Activated naive CD4-positive, alpha-beta T cell (primary cell): ENCODE data around the gene PNMA6E.
"Not testable (repeated sequence)": the region's sequence is repeated elsewhere in the genome, so short reads cannot be mapped to it uniquely, and the experiment has no call there.

ENCODE experiments used
- DNase-seq, 4 experiments: peaks; one replicate each; lab custom pipeline; 2025; lab: John Stamatoyannopoulos, UW

The PNMA6E gene

GRCh38 chrX:153408871-153409351 lies 7.8 kb upstream of the PNMA6E start:
- DNase-seq: no peak

GRCh38 chrX:153408221-153408721 lies 7.1 kb upstream of the PNMA6E start:
- DNase-seq: no peak

GRCh38 chrX:153407736-153408135 lies 6.6 kb upstream of the PNMA6E start:
- DNase-seq: no peak

- no peak for DNase-seq
Observed at GRCh38 chrX:153406903-153407302, 5.8 kb upstream of the PNMA6E start.

GRCh38 chrX:153406011-153406410 lies 4.9 kb upstream of the PNMA6E start:
- DNase-seq: no peak

GRCh38 chrX:153405426-153405825 lies 4.3 kb upstream of the PNMA6E start:
- no peak for DNase-seq

GRCh38 chrX:153404333-153404732 lies 3.2 kb upstream of the PNMA6E start:
- not testable (repeated sequence) for DNase-seq

GRCh38 chrX:153400146-153401132 lies 711 bp downstream of the PNMA6E start:
- peak in 1 of 4 experiments; percentile 31 for DNase-seq

GRCh38 chrX:153398275-153398960 lies 2.7 kb downstream of the PNMA6E start:
- no peak for DNase-seq

- no peak for DNase-seq
Observed at GRCh38 chrX:153397256-153397960, 3.7 kb downstream of the PNMA6E start.

GRCh38 chrX:153396320-153397195 lies 4.6 kb downstream of the PNMA6E start:
- DNase-seq: no peak

- no peak for DNase-seq
Observed at GRCh38 chrX:153395613-153396319, 5.4 kb downstream of the PNMA6E start.

GRCh38 chrX:153394612-153395011 lies 6.5 kb downstream of the PNMA6E start:
- DNase-seq: no peak

- no peak for DNase-seq
Observed at GRCh38 chrX:153392642-153393321, 8.4 kb downstream of the PNMA6E start.

GRCh38 chrX:153389460-153389768 lies 11.7 kb downstream of the PNMA6E start:
- not testable (repeated sequence) for DNase-seq

- no peak for DNase-seq
Observed at GRCh38 chrX:153388722-153389459, 12.3 kb downstream of the PNMA6E start.

GRCh38 chrX:153387987-153388721 lies 13.0 kb downstream of the PNMA6E start:
- no peak for DNase-seq

GRCh38 chrX:153387345-153387744 lies 13.8 kb downstream of the PNMA6E start:
- no peak for DNase-seq

- no peak for DNase-seq
Observed at GRCh38 chrX:153386097-153386496, 15.1 kb downstream of the PNMA6E start.
